ENCODE results near the gene FOXP1. TPM values are rescaled to one million over a fixed set of nuclear protein-coding genes. Genes with fewer than 3 reads are reported as not detected.

The FOXP1 gene
- total RNA-seq (2021) (52.2 and 58.4 TPM in 2 replicates), Bru-seq, nascent RNA (percentile 85 among the genes with signal in this experiment), BruChase-seq, experiment 1, labeled RNA remaining after a 2-hour chase (percentile 97 among the genes with signal in this experiment), BruChase-seq, experiment 2, labeled RNA remaining after a 6-hour chase (percentile 91 among the genes with signal in this experiment)
- long read RNA-seq, partial matches to known transcripts: 0 of 20 reads
- long read RNA-seq, other reads (novel, unspliced or antisense): 13 of 20 reads

DNA sequence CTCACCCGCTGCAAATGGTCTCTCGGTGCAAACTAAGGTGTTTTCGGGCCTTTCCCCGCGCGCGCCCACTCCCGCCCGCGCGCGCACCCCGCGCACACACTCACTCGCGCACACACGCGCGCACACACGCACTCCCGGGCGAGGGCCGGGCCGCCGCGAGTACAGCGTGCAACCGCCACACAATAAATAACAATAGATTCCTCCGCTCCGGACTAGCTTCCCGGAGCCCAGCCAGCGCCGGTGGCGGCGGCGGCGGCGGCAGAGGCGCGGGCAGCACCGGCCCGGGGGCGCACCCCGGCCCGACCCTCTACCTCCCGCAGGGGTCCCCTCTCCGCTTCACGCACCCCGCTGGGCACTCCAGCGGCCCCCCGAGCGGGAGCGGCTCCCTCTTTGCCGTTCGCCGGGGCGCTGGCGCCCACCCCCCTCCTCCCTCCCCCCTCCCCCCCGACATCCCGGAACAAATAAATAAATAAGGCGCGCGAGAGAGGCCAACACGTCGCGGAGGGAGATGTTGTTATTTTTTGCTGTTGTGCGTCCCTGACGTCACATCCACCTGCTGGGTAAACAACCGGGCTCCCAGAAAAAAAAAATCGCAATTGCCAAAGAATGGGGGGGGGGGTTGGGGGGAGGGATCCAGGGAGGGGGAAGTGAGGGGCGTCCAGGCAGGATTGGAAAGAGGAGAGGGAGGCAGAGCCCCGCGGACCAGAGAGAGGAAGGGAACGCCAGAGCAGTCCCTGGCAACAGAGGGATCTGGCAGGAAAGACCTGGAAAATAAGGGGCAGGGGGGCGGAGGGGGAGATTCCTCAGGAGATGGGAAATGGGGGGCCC, at the start of gene FOXP1:
FOXP1 (minus strand) TSS at position 163 of the 828 bp plus-strand sequence. CDS start 385,347 bp downstream, outside the sequence.
- no peaks in the 10 kb centered on the region for H3K9me3 ChIP-seq (ENCODE audit: low read depth, low read length, poor library complexity, severe bottlenecking)
- ChIA-PET CTCF (no interaction called here), POLR2A (ENCODE audit: low non-redundant PET) (interaction anchor here (0.6 to 0.7 kb wide), 2 partner anchors 36 to 973 kb away, joined by 3 read pairs; no protein-coding TSS in a partner anchor)
- intact Hi-C loops (cut with micrococcal nuclease; ENCODE audit: unreplicated experiment): loop anchor here (10.0 kb wide), 3 partner anchors 519 to 1029 kb away; no protein-coding TSS in a partner anchor
- peaks cover 41% of the 10 kb centered on the region for H3K4me1 ChIP-seq (ENCODE audit: insufficient read depth, low read length, poor library complexity, severe bottlenecking)
- DNase-seq (ENCODE audit: low spot score): peak; percentile 83
- no TSS peak for BruUV-seq (replicated peaks)
- TF ChIP-seq EZH2 (IDR thresholded peaks at IDR 0.05; ENCODE audit: borderline replicate concordance, low read depth, low read length, poor library complexity, severe bottlenecking) (no peak), CTCF (conservative IDR thresholded peaks at IDR 0.05; ENCODE audit: low read depth, low read length) (no peak)
- peak within 1 kb of the TSS; percentile 85 for H3K27ac ChIP-seq (ENCODE audit: low read depth, low read length, poor library complexity, severe bottlenecking)
- H3K4me3 ChIP-seq (ENCODE audit: low read depth, low read length, poor library complexity, severe bottlenecking): peak within 1 kb of the TSS; percentile 73
- no peaks in the 10 kb centered on the region for H3K27me3 ChIP-seq (replicated peaks; ENCODE audit: insufficient read depth, low read depth, low read length, poor library complexity)
- no peaks in the 10 kb centered on the region for H3K36me3 ChIP-seq (ENCODE audit: insufficient read depth, low read length, poor library complexity, severe bottlenecking)

DNA sequence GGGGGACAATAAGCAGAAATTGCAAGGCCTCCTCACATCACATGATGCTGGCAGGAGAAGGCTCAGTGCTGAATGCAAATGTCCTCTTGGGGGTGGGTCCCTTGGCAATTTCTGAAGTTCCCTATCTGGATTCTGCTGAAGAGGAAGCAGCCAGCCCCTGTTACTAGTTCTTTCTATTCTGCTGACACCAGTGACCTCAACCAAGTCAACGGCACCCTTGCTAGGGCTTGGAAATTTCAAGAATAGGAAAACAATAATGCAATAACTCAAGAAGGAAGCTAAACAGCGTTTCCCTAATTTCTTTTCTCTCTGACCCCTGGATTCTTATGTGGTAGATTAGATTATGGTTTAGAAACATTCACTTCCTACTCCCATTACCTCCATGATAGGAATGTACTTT, 46.2 kb upstream of the FOXP1 start:
- POLR2A ChIA-PET (ENCODE audit: low non-redundant PET): no interaction called here
- TF ChIP-seq CTCF (conservative IDR thresholded peaks at IDR 0.05; ENCODE audit: low read depth, low read length) (no peak), EZH2 (IDR thresholded peaks at IDR 0.05; ENCODE audit: borderline replicate concordance, low read depth, low read length, poor library complexity, severe bottlenecking) (no peak)
- no TSS peak for BruUV-seq (replicated peaks)
- Histone ChIP-seq H3K9me3 (ENCODE audit: low read depth, low read length, poor library complexity, severe bottlenecking) (no peaks in the 10 kb centered on the region), H3K4me3 (ENCODE audit: low read depth, low read length, poor library complexity, severe bottlenecking) (no peak overlapping the region), H3K4me1 (ENCODE audit: insufficient read depth, low read length, poor library complexity, severe bottlenecking) (no peaks in the 10 kb centered on the region), H3K27me3 (replicated peaks; ENCODE audit: insufficient read depth, low read depth, low read length, poor library complexity) (no peaks in the 10 kb centered on the region), H3K27ac (ENCODE audit: low read depth, low read length, poor library complexity, severe bottlenecking) (no peak overlapping the region), H3K36me3 (ENCODE audit: insufficient read depth, low read length, poor library complexity, severe bottlenecking) (no peaks in the 10 kb centered on the region)
- CTCF ChIA-PET: no interaction called here
- DNase-seq (ENCODE audit: low spot score): no peak
- intact Hi-C loops (cut with micrococcal nuclease; ENCODE audit: unreplicated experiment): no loop called here

GRCh38 chr3:71629289-71629688, 45.8 kb upstream of the FOXP1 start:
- DNase-seq (ENCODE audit: low spot score): no peak
- no TSS peak for BruUV-seq (replicated peaks)
- intact Hi-C loops (cut with micrococcal nuclease; ENCODE audit: unreplicated experiment): no loop called here
- Histone ChIP-seq H3K27ac (ENCODE audit: low read depth, low read length, poor library complexity, severe bottlenecking) (no peak overlapping the region), H3K9me3 (ENCODE audit: low read depth, low read length, poor library complexity, severe bottlenecking) (no peaks in the 10 kb centered on the region), H3K4me1 (ENCODE audit: insufficient read depth, low read length, poor library complexity, severe bottlenecking) (no peaks in the 10 kb centered on the region), H3K4me3 (ENCODE audit: low read depth, low read length, poor library complexity, severe bottlenecking) (no peak overlapping the region), H3K36me3 (ENCODE audit: insufficient read depth, low read length, poor library complexity, severe bottlenecking) (no peaks in the 10 kb centered on the region), H3K27me3 (replicated peaks; ENCODE audit: insufficient read depth, low read depth, low read length, poor library complexity) (no peaks in the 10 kb centered on the region)
- ChIA-PET CTCF (no interaction called here), POLR2A (ENCODE audit: low non-redundant PET) (no interaction called here)
- TF ChIP-seq EZH2 (IDR thresholded peaks at IDR 0.05; ENCODE audit: borderline replicate concordance, low read depth, low read length, poor library complexity, severe bottlenecking) (no peak), CTCF (conservative IDR thresholded peaks at IDR 0.05; ENCODE audit: low read depth, low read length) (no peak)
